H9 (cell line): ENCODE measurements around the gene NPTX1. TPM values are rescaled to one million over a fixed set of nuclear protein-coding genes. Genes with fewer than 3 reads are reported as not detected.

ENCODE experiments used
- DNase-seq: peaks from one replicate; pipeline ENCODE4 v3.0.0-alpha.2; 2017
- H2AFZ ChIP-seq: one replicate; pipeline ENCODE4 v1.6.1; 2013; ENCODE audit warnings: mild to moderate bottlenecking, low read length, control low read depth, moderate library complexity
- H2AK5ac ChIP-seq: 2 replicates; pipeline ENCODE4 v1.6.1; 2013; ENCODE audit warnings: low read length, control low read depth, mixed read lengths; ENCODE audit not compliant: insufficient read length
- H2BK120ac ChIP-seq: one replicate; pipeline ENCODE4 v1.6.1; 2013; ENCODE audit warnings: low read depth, mild to moderate bottlenecking, low read length, control low read depth, inconsistent platforms; ENCODE audit not compliant: poor library complexity, severe bottlenecking
- H2BK12ac ChIP-seq: 2 replicates; pipeline ENCODE4 v1.6.1; 2013; ENCODE audit warnings: low read length, control low read depth, mixed read lengths, low read depth; ENCODE audit not compliant: insufficient read length
- H2BK15ac ChIP-seq: 2 replicates; pipeline ENCODE4 v1.6.1; 2013; ENCODE audit warnings: low read depth, low read length, control low read depth
- H2BK20ac ChIP-seq: one replicate; pipeline ENCODE4 v1.6.1; 2013; ENCODE audit warnings: low read depth, mild to moderate bottlenecking, low read length, control low read depth, inconsistent platforms; ENCODE audit not compliant: poor library complexity, severe bottlenecking
- H2BK5ac ChIP-seq: 2 replicates; pipeline ENCODE4 v1.6.1; 2013; ENCODE audit warnings: low read length, control low read depth, mixed read lengths; ENCODE audit not compliant: insufficient read length
- H3K14ac ChIP-seq: 2 replicates; pipeline ENCODE4 v1.6.1; 2013; ENCODE audit warnings: low read length, control low read depth; ENCODE audit not compliant: insufficient read depth
- H3K18ac ChIP-seq: 2 replicates; pipeline ENCODE4 v1.6.1; 2013; ENCODE audit warnings: low read depth, mild to moderate bottlenecking, mixed read lengths, low read length, control low read depth; ENCODE audit not compliant: insufficient read length
- H3K23ac ChIP-seq: 2 replicates; pipeline ENCODE4 v1.6.1; 2013; ENCODE audit warnings: low read length, control low read depth, mixed read lengths, low read depth; ENCODE audit not compliant: insufficient read length
- H3K23me2 ChIP-seq: 2 replicates; pipeline ENCODE4 v1.6.1; 2013; ENCODE audit warnings: low read depth, mild to moderate bottlenecking, mixed read lengths, low read length, control low read depth; ENCODE audit not compliant: insufficient read length, poor library complexity, severe bottlenecking
- H3K27ac ChIP-seq: 2 replicates; pipeline ENCODE4 v1.5.1; 2013; ENCODE audit warnings: low read length, control low read depth, mixed read lengths, low read depth; ENCODE audit not compliant: insufficient read length
- H3K27me3 ChIP-seq: 2 replicates; pipeline ENCODE4 v1.6.1; 2013; ENCODE audit warnings: low read length, control low read depth, inconsistent platforms; ENCODE audit not compliant: insufficient read depth
- H3K4ac ChIP-seq: 2 replicates; pipeline ENCODE4 v1.6.1; 2013; ENCODE audit warnings: low read depth, mild to moderate bottlenecking, control low read depth, inconsistent platforms, low read length, moderate library complexity
- H3K4me1 ChIP-seq: 2 replicates; pipeline ENCODE4 v1.6.1; 2013; ENCODE audit warnings: low read length, control low read depth, inconsistent platforms; ENCODE audit not compliant: insufficient read depth
- H3K4me2 ChIP-seq: 2 replicates; pipeline ENCODE4 v1.6.1; 2013; ENCODE audit warnings: low read length, control low read depth, mixed read lengths; ENCODE audit not compliant: insufficient read length, insufficient read depth
- H3K56ac ChIP-seq: 2 replicates; pipeline ENCODE4 v1.6.1; 2013; ENCODE audit warnings: low read depth, mild to moderate bottlenecking, mixed read lengths, low read length, control low read depth; ENCODE audit not compliant: insufficient read length
- H3K79me1 ChIP-seq: 2 replicates; pipeline ENCODE4 v1.6.1; 2013; ENCODE audit warnings: low read depth, mild to moderate bottlenecking, moderate library complexity, low read length, control low read depth, inconsistent platforms; ENCODE audit not compliant: insufficient read depth, poor library complexity, severe bottlenecking
- H3K79me2 ChIP-seq: 2 replicates; pipeline ENCODE4 v1.6.1; 2013; ENCODE audit warnings: low read length, control low read depth, inconsistent platforms; ENCODE audit not compliant: insufficient read depth
- H3K9ac ChIP-seq: 2 replicates; pipeline ENCODE4 v1.6.1; 2013; ENCODE audit warnings: low read length, control low read depth, mixed read lengths; ENCODE audit not compliant: insufficient read length; ENCODE audit errors: extremely low read depth
- H3K9me3 ChIP-seq: one replicate; pipeline ENCODE4 v1.6.1; 2013; ENCODE audit warnings: low read depth, low read length, inconsistent platforms; ENCODE audit not compliant: control insufficient read depth
- H3T11ph ChIP-seq: one replicate; pipeline ENCODE4 v1.6.1; 2013; ENCODE audit warnings: mild to moderate bottlenecking, low read length, control low read depth, inconsistent platforms
- H4K20me1 ChIP-seq: one replicate; pipeline ENCODE4 v1.6.1; 2013; ENCODE audit not compliant: control insufficient read depth, insufficient read length, insufficient read depth
- H4K5ac ChIP-seq: 2 replicates; pipeline ENCODE4 v1.6.1; 2013; ENCODE audit warnings: low read depth, mild to moderate bottlenecking, mixed read lengths, low read length, control low read depth; ENCODE audit not compliant: insufficient read length
- H4K8ac ChIP-seq: replicated peaks from 2 replicates; pipeline ENCODE4 v1.6.1; 2013; ENCODE audit warnings: low read length, control low read depth, mixed read lengths, low read depth; ENCODE audit not compliant: insufficient read length
- H4K91ac ChIP-seq: 2 replicates; pipeline ENCODE4 v1.6.1; 2013; ENCODE audit warnings: low read depth, mild to moderate bottlenecking, moderate library complexity, mixed read lengths, low read length, control low read depth; ENCODE audit not compliant: insufficient read length
- H3K27ac Mint-ChIP-seq, 3 experiments: 2 replicates in 2 of 3; 3 replicates in 1 of 3; pipeline ENCODE4 v1.8.0; 2020 to 2021; ENCODE audit warnings: mixed read lengths in 3 of 3, mild to moderate bottlenecking in 1 of 3, moderate library complexity in 1 of 3
- H3K27me3 Mint-ChIP-seq: 2 replicates; pipeline ENCODE4 v1.8.0; 2021; ENCODE audit warnings: low read depth, mild to moderate bottlenecking, moderate library complexity, mixed read lengths
- H3K36me3 Mint-ChIP-seq, 3 experiments: 2 replicates in 2 of 3; 3 replicates in 1 of 3; pipeline ENCODE4 v1.8.0; 2020 to 2021; ENCODE audit warnings: low read depth in 3 of 3, mixed read lengths in 3 of 3; ENCODE audit not compliant: insufficient read depth in 1 of 3
- H3K4me1 Mint-ChIP-seq, 2 experiments: 2 replicates each; pipeline ENCODE4 v1.8.0; 2020; ENCODE audit warnings: mixed read lengths in 2 of 2
- H3K4me3 Mint-ChIP-seq, 2 experiments: 2 replicates in 1 of 2; 3 replicates in 1 of 2; pipeline ENCODE4 v1.8.0; 2020 to 2021; ENCODE audit warnings: mild to moderate bottlenecking in 2 of 2, mixed read lengths in 2 of 2, moderate library complexity in 1 of 2
- H3K9me3 Mint-ChIP-seq, 2 experiments: 2 replicates in 1 of 2; 3 replicates in 1 of 2; pipeline ENCODE4 v1.8.0; 2020; ENCODE audit warnings: mild to moderate bottlenecking in 2 of 2, mixed read lengths in 2 of 2, moderate library complexity in 1 of 2
- CTCF ChIP-seq: fragments of 200-600 bp; sonication (generic); conservative IDR thresholded peaks from 3 replicates; pipeline ENCODE4 v1.8.0; 2021; ENCODE audit warnings: antibody characterized with exemption, mild to moderate bottlenecking
- WGBS: extraction: QIAGEN DNeasy Blood & Tissue Kit; methylation state at CpG from one replicate; pipeline ENCODE4 v1.1.7; 2013; ENCODE audit warnings: missing lambda C conversion rate, low lambda C conversion rate, mixed read lengths; ENCODE audit not compliant: insufficient read length; ENCODE audit errors: extremely low coverage; 5-methylcytosine and 5-hydroxymethylcytosine counted together
- total RNA-seq: library from RNA; stranded (reverse); gene quantifications from 2 replicates; pipeline ENCODE4 v1.2.1, GENCODE V29; 2021

The NPTX1 gene
- total RNA-seq, 1 experiment from 2014 or later: 20.5 TPM

GRCh38 chr17:80517641-80518040 lies 41.2 kb upstream of the NPTX1 start:
- Histone ChIP-seq H2BK120ac (no peak overlapping the region), H3K23me2 (no peaks in the 10 kb centered on the region), H3K27ac (no peak overlapping the region), H3K4me1 (no peaks in the 10 kb centered on the region), H3K9ac (no peak overlapping the region), H2BK20ac (no peak overlapping the region), H2BK12ac (no peak overlapping the region), H3T11ph (no peak overlapping the region), H3K27me3 (no peaks in the 10 kb centered on the region), H4K20me1 (no peaks in the 10 kb centered on the region), H3K23ac (no peak overlapping the region), H3K4me2 (no peak overlapping the region), H3K56ac (no peak overlapping the region), H3K79me1 (no peaks in the 10 kb centered on the region), H4K91ac (no peak overlapping the region), H4K5ac (no peak overlapping the region), H3K18ac (no peak overlapping the region), H3K9me3 (no peaks in the 10 kb centered on the region), H4K8ac (no peak overlapping the region), H2BK5ac (no peak overlapping the region), H3K4ac (no peak overlapping the region), H2AFZ (no peak overlapping the region), H3K79me2 (no peaks in the 10 kb centered on the region), H3K14ac (no peak overlapping the region), H2AK5ac (no peak overlapping the region), H2BK15ac (no peak overlapping the region)
- Mint-ChIP-seq H3K4me1 (peaks cover 4 to 7% of the 10 kb centered on the region in 2 experiments; a peak in 3 of 4 replicates), H3K36me3 (no peaks in the 10 kb centered on the region), H3K9me3 (no peaks in the 10 kb centered on the region; a peak in 1 of 5 replicates), H3K27ac (no peak overlapping the region), H3K4me3 (no peak overlapping the region), H3K27me3 (peaks cover 56% of the 10 kb centered on the region)
- WGBS: no CpG with 5 or more reads among the region's 3 CpGs
- no peak for TF ChIP-seq CTCF
- no peak for DNase-seq
